Smooth muscle cell (in vitro differentiated cells): ENCODE data around the gene CWC25. TPM values are rescaled to one million over a fixed set of nuclear protein-coding genes. Genes with fewer than 3 reads are reported as not detected.

Source experiments
- DNase-seq: peaks from one replicate; lab custom pipeline; 2025; ENCODE audit not compliant: unreplicated experiment; lab: John Stamatoyannopoulos, UW
- H2AFZ ChIP-seq: fragments of 200-600 bp; sonication (generic); 2 replicates; pipeline ENCODE4 v1.6.0; 2016; ENCODE audit warnings: antibody characterized with exemption, low read depth, mild to moderate bottlenecking
- H3F3A ChIP-seq: fragments of 200-600 bp; sonication (generic); 2 replicates; pipeline ENCODE4 v1.6.0; 2017; ENCODE audit warnings: antibody characterized with exemption, low read depth
- H3K27ac ChIP-seq: fragments of 200-600 bp; sonication (generic); 2 replicates; pipeline ENCODE4 v1.5.1; 2016; ENCODE audit warnings: low read depth, mild to moderate bottlenecking
- H3K27me3 ChIP-seq: fragments of 200-600 bp; sonication (generic); 2 replicates; pipeline ENCODE4 v1.6.1; 2016; ENCODE audit warnings: low read depth, mild to moderate bottlenecking
- H3K36me3 ChIP-seq: fragments of 200-600 bp; sonication (generic); 2 replicates; pipeline ENCODE4 v1.5.1; 2016; ENCODE audit warnings: low read depth
- H3K4me1 ChIP-seq: fragments of 200-600 bp; sonication (generic); 2 replicates; pipeline ENCODE4 v1.5.1; 2016; ENCODE audit warnings: low read depth
- H3K4me2 ChIP-seq: fragments of 200-600 bp; sonication (generic); 2 replicates; pipeline ENCODE4 v1.6.0; 2016; ENCODE audit warnings: mild to moderate bottlenecking
- H3K4me3 ChIP-seq: fragments of 200-600 bp; sonication (generic); 2 replicates; pipeline ENCODE4 v1.5.1; 2016; ENCODE audit warnings: mild to moderate bottlenecking
- H3K79me2 ChIP-seq: fragments of 200-600 bp; sonication (generic); 2 replicates; pipeline ENCODE4 v1.6.0; 2016; ENCODE audit warnings: low read depth, mild to moderate bottlenecking
- H3K9ac ChIP-seq: fragments of 200-600 bp; sonication (generic); 2 replicates; pipeline ENCODE4 v1.6.0; 2016; ENCODE audit warnings: low read depth
- H3K9me3 ChIP-seq: fragments of 200-600 bp; sonication (generic); replicated peaks from 2 replicates; pipeline ENCODE4 v1.5.1; 2016; ENCODE audit warnings: low read depth
- H4K20me1 ChIP-seq: fragments of 200-600 bp; sonication (generic); 2 replicates; pipeline ENCODE4 v1.6.0; 2016; ENCODE audit warnings: low read depth
- WGBS: methylation state at CpG from one replicate; pipeline ENCODE4 v1.1.7; 2016; ENCODE audit warnings: low lambda C conversion rate; 5-methylcytosine and 5-hydroxymethylcytosine counted together
- microRNA-seq: library from miRNA; unstranded; fragments of <30 nt; microRNA quantifications from one replicate; pipeline ENCODE4, GENCODE V29; 2016; ENCODE audit warnings: borderline number of aligned reads
- polyA plus RNA-seq: library from polyadenylated mRNA; unstranded; fragments of >200 nt; fragmentation: Nextera tagmentation; extraction: Ambion mirVana; gene quantifications from 2 replicates; pipeline ENCODE4 v1.2.1, GENCODE V29; 2016
- small RNA-seq: library from RNA; depleted of rRNA; stranded (forward); fragments of <200 nt; gene quantifications from one replicate; pipeline ENCODE3, GENCODE V24; 2014
- total RNA-seq: library from RNA; depleted of rRNA; stranded (reverse); fragments of >200 nt; gene quantifications from 2 replicates; pipeline ENCODE4 v1.2.3, GENCODE V29; 2014
- TF ChIP-seq, protein P1 (sequence below): fragments of 200-600 bp; sonication (generic); IDR thresholded peaks from 2 replicates; pipeline ENCODE4 v1.5.1; 2017; ENCODE audit warnings: borderline replicate concordance, mild to moderate bottlenecking, antibody characterized with exemption; ENCODE audit not compliant: insufficient read depth, poor library complexity, severe bottlenecking

Gene CWC25
- total and polyA plus RNA-seq, 2 experiments from 2014 or later: 9.2 to 11.0 TPM

GRCh38 chr17:38752308-38753070 is 72.6 kb downstream of the CWC25 start, which contains the start of gene PSMB3:
Gene PSMB3 (plus strand): TSS chr17:38752741. CDS start chr17:38752827, 86 bp downstream.
- Histone ChIP-seq H3K27me3 (peaks cover 6% of the 10 kb centered on the region), H2AFZ (peak within 1 kb of the TSS; percentile 68), H4K20me1 (no peaks in the 10 kb centered on the region), H3K9ac (peak within 1 kb of the TSS; percentile 70), H3K9me3 (no peaks in the 10 kb centered on the region), H3F3A (peaks cover 11% of the 10 kb centered on the region), H3K27ac (peak within 1 kb of the TSS; percentile 38), H3K36me3 (no peaks in the 10 kb centered on the region), H3K4me2 (peak within 1 kb of the TSS; percentile 98), H3K4me1 (peaks cover 20% of the 10 kb centered on the region), H3K4me3 (peak within 1 kb of the TSS; percentile 72), H3K79me2 (peaks cover 26% of the 10 kb centered on the region)
- TF ChIP-seq, protein P1, sequence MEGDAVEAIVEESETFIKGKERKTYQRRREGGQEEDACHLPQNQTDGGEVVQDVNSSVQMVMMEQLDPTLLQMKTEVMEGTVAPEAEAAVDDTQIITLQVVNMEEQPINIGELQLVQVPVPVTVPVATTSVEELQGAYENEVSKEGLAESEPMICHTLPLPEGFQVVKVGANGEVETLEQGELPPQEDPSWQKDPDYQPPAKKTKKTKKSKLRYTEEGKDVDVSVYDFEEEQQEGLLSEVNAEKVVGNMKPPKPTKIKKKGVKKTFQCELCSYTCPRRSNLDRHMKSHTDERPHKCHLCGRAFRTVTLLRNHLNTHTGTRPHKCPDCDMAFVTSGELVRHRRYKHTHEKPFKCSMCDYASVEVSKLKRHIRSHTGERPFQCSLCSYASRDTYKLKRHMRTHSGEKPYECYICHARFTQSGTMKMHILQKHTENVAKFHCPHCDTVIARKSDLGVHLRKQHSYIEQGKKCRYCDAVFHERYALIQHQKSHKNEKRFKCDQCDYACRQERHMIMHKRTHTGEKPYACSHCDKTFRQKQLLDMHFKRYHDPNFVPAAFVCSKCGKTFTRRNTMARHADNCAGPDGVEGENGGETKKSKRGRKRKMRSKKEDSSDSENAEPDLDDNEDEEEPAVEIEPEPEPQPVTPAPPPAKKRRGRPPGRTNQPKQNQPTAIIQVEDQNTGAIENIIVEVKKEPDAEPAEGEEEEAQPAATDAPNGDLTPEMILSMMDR: no peak
- WGBS: under 1% methylated on average over 43 of the region's 44 CpGs
- peak; percentile 75 for DNase-seq

- H3K27me3 ChIP-seq: peaks cover 6% of the 10 kb centered on the region
- no peaks in the 10 kb centered on the region for H3K36me3 ChIP-seq
- H3K4me3 ChIP-seq: peak overlapping the region; percentile 72
- 2% methylated on average over 42 of the region's 44 CpGs for WGBS
- H3K9me3 ChIP-seq: no peaks in the 10 kb centered on the region
- TF ChIP-seq, protein P1: no peak
- peaks cover 5% of the 10 kb centered on the region for H4K20me1 ChIP-seq
- peak overlapping the region; percentile 38 for H3K27ac ChIP-seq
- H3K79me2 ChIP-seq: peaks cover 32% of the 10 kb centered on the region
- H2AFZ ChIP-seq: peak overlapping the region; percentile 68
- peaks cover 22% of the 10 kb centered on the region for H3K4me1 ChIP-seq
- H3K4me2 ChIP-seq: peak overlapping the region; percentile 98
- peak; percentile 69 for DNase-seq
- H3K9ac ChIP-seq: no peak overlapping the region
- H3F3A ChIP-seq: peaks cover 11% of the 10 kb centered on the region
Observed at GRCh38 chr17:38751808-38752307, 73.3 kb downstream of the CWC25 start.

DNA sequence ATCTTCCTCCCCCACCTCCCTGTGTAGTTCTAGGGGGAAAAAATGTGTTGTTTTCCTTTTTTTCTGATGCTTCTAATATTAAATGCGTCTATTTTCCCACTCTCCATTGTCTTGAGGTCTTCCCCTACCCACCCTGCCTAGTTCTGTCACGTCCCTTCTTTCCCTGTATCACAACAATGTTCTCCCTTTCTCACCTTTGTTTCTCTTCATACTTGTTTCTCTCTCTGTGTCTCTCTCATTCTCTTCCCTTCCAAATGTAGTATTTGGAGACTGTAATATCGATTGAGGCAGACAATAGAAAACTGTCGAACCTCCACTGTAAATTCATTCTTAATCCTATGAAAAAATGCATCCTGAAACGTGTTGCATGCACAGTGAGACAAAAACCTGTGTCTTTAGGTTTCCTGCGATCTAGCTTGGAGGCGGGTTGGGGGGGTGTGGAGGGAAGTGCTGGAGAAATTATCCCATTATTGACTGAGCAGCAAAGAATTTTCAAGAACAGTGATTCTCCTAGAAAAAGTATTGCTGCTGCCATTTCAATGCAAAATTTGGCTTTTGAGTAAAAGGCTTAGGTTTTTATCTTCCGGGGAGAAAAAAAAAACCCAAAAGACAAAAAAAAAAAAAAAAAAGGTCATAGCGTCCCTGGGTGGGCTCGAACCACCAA is 73.8 kb downstream of the CWC25 start:
- no peaks in the 10 kb centered on the region for H3K36me3 ChIP-seq
- TF ChIP-seq, protein P1: no peak
- 3% methylated on average over 10 of the region's 10 CpGs for whole genome bisulfite sequencing
- H3K4me3 ChIP-seq: peak overlapping the region; percentile 72
- H3K9me3 ChIP-seq: no peaks in the 10 kb centered on the region
- no peak overlapping the region for H3K9ac ChIP-seq
- peak overlapping the region; percentile 64 for H2AFZ ChIP-seq
- no peak for DNase-seq
- H3K79me2 ChIP-seq: peaks cover 38% of the 10 kb centered on the region
- peak overlapping the region; percentile 98 for H3K4me2 ChIP-seq
- H3K4me1 ChIP-seq: peaks cover 27% of the 10 kb centered on the region
- no peak overlapping the region for H3K27ac ChIP-seq
- H4K20me1 ChIP-seq: peaks cover 11% of the 10 kb centered on the region
- peaks cover 11% of the 10 kb centered on the region for H3F3A ChIP-seq
- peaks cover 6% of the 10 kb centered on the region for H3K27me3 ChIP-seq

Small RNAs within 50 kb of the gene (microRNA-seq; reads per million reads assigned to microRNA genes)
- not detected for gene MIR4727

Small RNAs within 50 kb of the gene (small RNA-seq; reads per million reads assigned to genes)
- not detected for gene MIR4727
- not detected for gene RNU6-866P
- gene SNORA21: not detected
- not detected for gene SNORA21B

Other genes starting within 250 kb of the CWC25 start
- gene SRCIN1, start 219.4 kb downstream of the CWC25 start, total RNA-seq: 0.09 and 0.90 TPM in 2 replicates
- gene SRCIN1, start 219.4 kb downstream of the CWC25 start, polyA plus RNA-seq: 0.16 and 0.72 TPM in 2 replicates
- gene EPOP, start 150.4 kb downstream of the CWC25 start, total RNA-seq: 0.85 and 1.6 TPM in 2 replicates
- gene EPOP, start 150.4 kb downstream of the CWC25 start, polyA plus RNA-seq: 0.24 and 0.40 TPM in 2 replicates
- 11.2 and 12.4 TPM in 2 replicates for gene MLLT6, start 120.0 kb downstream of the CWC25 start, total RNA-seq
- 4.6 and 8.1 TPM in 2 replicates for gene MLLT6, start 120.0 kb downstream of the CWC25 start, polyA plus RNA-seq
- gene CISD3, start 95.0 kb downstream of the CWC25 start, total RNA-seq: 0.54 and 1.3 TPM in 2 replicates
- gene CISD3, start 95.0 kb downstream of the CWC25 start, polyA plus RNA-seq: 15.1 and 18.1 TPM in 2 replicates
- 4.7 and 11.6 TPM in 2 replicates for gene PCGF2, start 77.0 kb downstream of the CWC25 start, total RNA-seq
- 6.1 and 11.2 TPM in 2 replicates for gene PCGF2, start 77.0 kb downstream of the CWC25 start, polyA plus RNA-seq
- gene PSMB3, start 72.6 kb downstream of the CWC25 start, total RNA-seq: 265 and 312 TPM in 2 replicates
- gene PSMB3, start 72.6 kb downstream of the CWC25 start, polyA plus RNA-seq: 346 and 358 TPM in 2 replicates
- gene PIP4K2B, start 25.8 kb downstream of the CWC25 start, total RNA-seq: 31.9 and 46.5 TPM in 2 replicates
- 11.1 and 13.7 TPM in 2 replicates for gene PIP4K2B, start 25.8 kb downstream of the CWC25 start, polyA plus RNA-seq
- gene RPL23, start 28.4 kb upstream of the CWC25 start, total RNA-seq: 1,675 and 1,715 TPM in 2 replicates
- 435 and 499 TPM in 2 replicates for gene RPL23, start 28.4 kb upstream of the CWC25 start, polyA plus RNA-seq
- 108 and 133 TPM in 2 replicates for gene LASP1, start 44.7 kb upstream of the CWC25 start, total RNA-seq
- gene LASP1, start 44.7 kb upstream of the CWC25 start, polyA plus RNA-seq: 120 and 130 TPM in 2 replicates
- not detected in 2 replicates for gene FBXO47, start 142.1 kb upstream of the CWC25 start, total RNA-seq
- gene FBXO47, start 142.1 kb upstream of the CWC25 start, polyA plus RNA-seq: not detected in 2 replicates